Left lung (tissue), 10 donors: Measurements from ENCODE around the gene PCDH17. TPM values are rescaled to one million over a fixed set of nuclear protein-coding genes. Genes with fewer than 3 reads are reported as not detected.

ENCODE experiments used
- ATAC-seq: fragments of 200-7000 bp; cut with Tn5 transposase; one replicate; pipeline ENCODE4 v1.9.1; 2020; ENCODE audit warnings: moderate library complexity
- DNase-seq, 4 donors: peaks; one replicate each; pipeline ENCODE4 v3.0.0-alpha.2; 2013 to 2020
- H3K27ac ChIP-seq, 2 donors: fragments of 200-600 bp; sonication (generic) in 1 of 2; one replicate each; pipeline versions ENCODE4 v1.5.0 to v1.8.0; 2020 to 2021
- H3K27me3 ChIP-seq, 2 donors: fragments of 200-600 bp; sonication (generic) in 1 of 2; one replicate each; pipeline versions ENCODE4 v1.5.0 to v1.8.0; 2020 to 2021
- H3K36me3 ChIP-seq, 2 donors: fragments of 200-600 bp; sonication (generic) in 1 of 2; one replicate each; pipeline versions ENCODE4 v1.5.0 to v1.8.0; 2020 to 2021
- H3K4me1 ChIP-seq, 2 donors: fragments of 200-600 bp; one replicate each; pipeline ENCODE4 v1.8.0; 2021
- H3K4me3 ChIP-seq, 2 donors: fragments of 200-600 bp; sonication (generic) in 1 of 2; one replicate each; pipeline versions ENCODE4 v1.5.0 to v1.8.0; 2020 to 2021; ENCODE audit warnings: mild to moderate bottlenecking in 1 of 2
- H3K9me3 ChIP-seq, 2 donors: fragments of 200-600 bp; sonication (generic) in 1 of 2; one replicate each; pipeline versions ENCODE4 v1.5.0 to v1.8.0; 2020 to 2021
- intact Hi-C, 2 donors: fragments of 100-400 bp; cut with DNase I; formaldehyde crosslinking; loops; one replicate each; pipeline versions ENCODE4 v1.11.2 to v1.14.2; 2022
- polyA plus RNA-seq, 6 donors: library from polyadenylated mRNA; unstranded; fragments of 120-200 nt; gene quantifications; one replicate each; pipeline ENCODE4 v1.2.1, GENCODE V29; 2013; ENCODE audit not compliant: insufficient read length in 6 of 6
- total RNA-seq, 2 donors: library from RNA; stranded (reverse); fragmentation: NEBNext Ultra II Directional; extraction: Animal tissue kit (Norgen Biotek cat#: 25700); gene quantifications; one replicate each; pipeline ENCODE4 v1.2.1, GENCODE V29; 2021
- TF ChIP-seq, protein P1 (sequence below), 2 donors: fragments of 200-600 bp; sonication (generic) in 1 of 2; IDR thresholded peaks; one replicate each; pipeline versions ENCODE4 v1.5.0 to v1.8.0; 2021; ENCODE audit warnings: antibody characterized with exemption in 2 of 2
- donor health status: DM: no; HTN: yes; CAD: no.
- donor health status: DM: no; HTN: no; CAD: no.

Gene PCDH17
- total and polyA plus RNA-seq, 8 donors = 16.1 to 44.1 (median 21.6) TPM

DNA sequence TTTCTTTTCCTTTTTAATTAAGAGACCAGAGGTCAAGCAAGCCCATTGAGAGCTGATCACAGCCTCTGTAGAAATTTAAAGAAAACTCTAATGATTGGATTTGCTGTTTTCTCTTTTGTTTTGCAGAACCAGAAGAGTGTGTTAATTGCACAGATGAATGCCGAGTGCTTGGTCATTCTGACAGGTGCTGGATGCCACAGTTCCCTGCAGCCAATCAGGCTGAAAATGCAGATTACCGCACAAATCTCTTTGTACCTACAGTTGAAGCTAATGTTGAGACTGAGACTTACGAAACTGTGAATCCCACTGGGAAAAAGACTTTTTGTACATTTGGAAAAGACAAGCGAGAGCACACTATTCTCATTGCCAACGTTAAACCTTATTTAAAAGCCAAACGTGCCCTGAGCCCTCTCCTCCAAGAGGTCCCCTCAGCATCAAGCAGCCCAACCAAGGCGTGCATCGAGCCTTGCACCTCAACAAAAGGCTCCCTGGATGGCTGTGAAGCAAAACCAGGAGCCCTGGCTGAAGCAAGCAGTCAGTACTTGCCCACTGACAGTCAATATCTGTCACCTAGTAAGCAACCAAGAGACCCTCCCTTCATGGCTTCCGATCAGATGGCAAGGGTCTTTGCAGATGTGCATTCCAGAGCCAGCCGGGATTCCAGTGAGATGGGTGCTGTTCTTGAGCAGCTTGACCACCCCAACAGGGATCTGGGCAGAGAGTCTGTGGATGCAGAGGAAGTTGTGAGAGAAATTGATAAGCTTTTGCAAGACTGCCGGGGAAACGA lies 93.1 kb downstream of the PCDH17 start:
- no peaks in the 10 kb centered on the region for H3K36me3 ChIP-seq
- H3K27ac ChIP-seq = no peak overlapping the region
- TF ChIP-seq, protein P1, sequence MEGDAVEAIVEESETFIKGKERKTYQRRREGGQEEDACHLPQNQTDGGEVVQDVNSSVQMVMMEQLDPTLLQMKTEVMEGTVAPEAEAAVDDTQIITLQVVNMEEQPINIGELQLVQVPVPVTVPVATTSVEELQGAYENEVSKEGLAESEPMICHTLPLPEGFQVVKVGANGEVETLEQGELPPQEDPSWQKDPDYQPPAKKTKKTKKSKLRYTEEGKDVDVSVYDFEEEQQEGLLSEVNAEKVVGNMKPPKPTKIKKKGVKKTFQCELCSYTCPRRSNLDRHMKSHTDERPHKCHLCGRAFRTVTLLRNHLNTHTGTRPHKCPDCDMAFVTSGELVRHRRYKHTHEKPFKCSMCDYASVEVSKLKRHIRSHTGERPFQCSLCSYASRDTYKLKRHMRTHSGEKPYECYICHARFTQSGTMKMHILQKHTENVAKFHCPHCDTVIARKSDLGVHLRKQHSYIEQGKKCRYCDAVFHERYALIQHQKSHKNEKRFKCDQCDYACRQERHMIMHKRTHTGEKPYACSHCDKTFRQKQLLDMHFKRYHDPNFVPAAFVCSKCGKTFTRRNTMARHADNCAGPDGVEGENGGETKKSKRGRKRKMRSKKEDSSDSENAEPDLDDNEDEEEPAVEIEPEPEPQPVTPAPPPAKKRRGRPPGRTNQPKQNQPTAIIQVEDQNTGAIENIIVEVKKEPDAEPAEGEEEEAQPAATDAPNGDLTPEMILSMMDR (IDR thresholded peaks at IDR 0.05) = no peak
- no peak for ATAC-seq
- H3K4me3 ChIP-seq = no peak overlapping the region
- H3K27me3 ChIP-seq = no peaks in the 10 kb centered on the region
- DNase-seq = peak in 1 of 4 donors; percentile 28
- H3K9me3 ChIP-seq = no peaks in the 10 kb centered on the region
- no peaks in the 10 kb centered on the region for H3K4me1 ChIP-seq
- intact Hi-C loops = no loop called here

DNA sequence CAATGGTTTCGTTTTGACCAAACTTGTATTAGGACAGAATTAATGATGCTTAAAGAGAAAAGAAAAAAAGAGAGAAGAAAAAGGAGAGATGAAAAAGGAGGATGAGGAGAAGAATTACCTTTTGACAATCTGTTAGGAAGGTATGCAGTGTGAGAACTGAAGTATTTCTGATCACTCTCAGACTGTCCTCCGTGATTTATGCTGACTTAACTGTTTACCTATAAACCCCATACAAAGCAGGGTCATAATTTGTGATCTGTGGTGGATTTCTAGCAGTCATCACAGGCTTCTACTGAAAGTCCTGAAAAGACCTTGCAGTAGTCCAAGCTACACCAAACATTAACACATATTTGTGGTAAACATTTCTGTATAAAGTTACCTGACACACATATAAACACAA lies 93.9 kb downstream of the PCDH17 start:
- intact Hi-C loops = no loop called here
- no peak for DNase-seq
- no peak overlapping the region for H3K4me3 ChIP-seq
- H3K9me3 ChIP-seq = no peaks in the 10 kb centered on the region
- no peak for ATAC-seq
- H3K27me3 ChIP-seq = no peaks in the 10 kb centered on the region
- no peaks in the 10 kb centered on the region for H3K4me1 ChIP-seq
- H3K27ac ChIP-seq = no peak overlapping the region
- TF ChIP-seq, protein P1 (IDR thresholded peaks at IDR 0.05) = no peak
- no peaks in the 10 kb centered on the region for H3K36me3 ChIP-seq

DNA sequence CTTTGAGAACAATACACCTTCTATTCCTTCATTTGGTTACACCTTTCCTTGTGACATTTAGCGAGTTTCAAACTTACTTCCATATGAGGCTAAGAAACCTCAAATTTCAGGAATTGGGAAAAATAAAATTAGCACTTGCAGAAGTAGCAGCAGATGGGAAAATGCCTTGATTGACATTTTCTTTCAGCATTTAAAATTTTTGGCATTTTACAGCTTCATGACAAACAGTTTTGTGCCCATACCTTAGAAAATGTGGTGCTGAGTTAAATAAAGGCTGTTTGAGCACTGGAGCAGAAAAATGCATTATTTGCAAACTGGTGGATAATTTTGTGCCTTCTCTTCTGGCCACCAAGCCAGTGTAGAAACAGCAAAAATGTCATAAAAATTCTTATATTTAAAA lies 95.4 kb downstream of the PCDH17 start:
- Histone ChIP-seq H3K4me3 (no peak overlapping the region), H3K36me3 (no peaks in the 10 kb centered on the region), H3K27ac (no peak overlapping the region), H3K4me1 (no peaks in the 10 kb centered on the region), H3K27me3 (no peaks in the 10 kb centered on the region), H3K9me3 (no peaks in the 10 kb centered on the region)
- DNase-seq = no peak
- intact Hi-C loops = no loop called here
- TF ChIP-seq, protein P1 (IDR thresholded peaks at IDR 0.05) = no peak
- no peak for ATAC-seq

DNA sequence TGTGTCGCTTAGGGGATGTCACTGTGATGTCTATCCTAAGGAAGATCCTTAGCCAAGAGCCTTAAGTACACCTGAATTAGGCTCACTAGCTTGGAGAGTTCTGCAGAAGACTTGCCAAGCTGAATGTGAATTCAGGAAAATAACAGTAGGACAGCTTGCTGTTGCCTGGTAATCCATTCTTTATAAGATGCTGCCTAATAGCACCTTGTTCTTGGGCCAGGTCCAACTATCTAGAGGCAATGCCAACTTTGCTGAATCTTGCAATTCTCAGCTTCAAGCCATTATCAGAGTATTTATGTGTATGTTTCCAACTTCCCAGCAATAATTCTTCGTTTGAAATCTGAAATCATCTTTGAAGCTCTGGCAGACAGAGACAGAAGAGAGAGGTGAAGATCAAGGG lies 102.8 kb downstream of the PCDH17 start:
- H3K4me1 ChIP-seq = no peaks in the 10 kb centered on the region
- no peak for DNase-seq
- TF ChIP-seq, protein P1 (IDR thresholded peaks at IDR 0.05) = no peak
- H3K27me3 ChIP-seq = no peaks in the 10 kb centered on the region
- no peaks in the 10 kb centered on the region for H3K36me3 ChIP-seq
- H3K27ac ChIP-seq = no peak overlapping the region
- no peak overlapping the region for H3K4me3 ChIP-seq
- intact Hi-C loops = no loop called here
- H3K9me3 ChIP-seq = no peaks in the 10 kb centered on the region
- ATAC-seq = no peak

DNA sequence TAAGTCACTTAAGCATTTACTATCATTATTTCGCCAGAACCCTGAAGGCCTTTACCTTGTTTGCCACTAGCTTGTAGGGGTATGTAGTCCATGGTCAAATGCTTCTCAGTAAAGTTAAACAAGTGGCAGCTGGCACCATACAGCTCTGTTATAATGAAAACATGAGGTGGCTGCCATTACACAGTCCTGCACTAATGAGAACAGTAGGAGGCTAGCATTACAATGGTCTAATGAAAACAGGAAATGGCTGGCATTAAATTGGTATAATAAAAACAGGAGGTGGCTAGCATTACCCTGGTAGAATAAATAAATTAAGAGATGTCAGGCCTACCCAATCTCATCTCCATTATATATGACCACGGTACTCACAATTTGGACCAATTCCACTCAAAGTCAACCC lies 107.5 kb downstream of the PCDH17 start:
- TF ChIP-seq, protein P1 (IDR thresholded peaks at IDR 0.05) = no peak
- Histone ChIP-seq H3K9me3 (no peaks in the 10 kb centered on the region), H3K4me1 (no peaks in the 10 kb centered on the region), H3K4me3 (no peak overlapping the region), H3K36me3 (no peaks in the 10 kb centered on the region), H3K27ac (no peak overlapping the region), H3K27me3 (no peaks in the 10 kb centered on the region)
- intact Hi-C loops = no loop called here
- ATAC-seq (no peak), DNase-seq (no peak)
